Fibroblast of lung (primary cell): Measurements from ENCODE around the gene FOXB2.

ENCODE experiments used
- EZH2 ChIP-seq: IDR thresholded peaks from 2 replicates; pipeline ENCODE4 v1.5.1; 2012; ENCODE audit warnings: low read length, control low read depth, mild to moderate bottlenecking; ENCODE audit errors: missing control alignments
- TF ChIP-seq, protein P1 (sequence below), 2 donors: IDR thresholded peaks in 1 of 2; conservative IDR thresholded peaks in 1 of 2; 1 replicate in 1 of 2; 2 replicates in 1 of 2; pipeline ENCODE4 v1.5.1; 2011 to 2012; ENCODE audit warnings: low read length in 2 of 2, control low read depth in 1 of 2, inconsistent platforms in 1 of 2, low read depth in 1 of 2, mild to moderate bottlenecking in 1 of 2

GRCh38 chr9:76984486-76984885 is 35.0 kb upstream of the FOXB2 start:
- TF ChIP-seq, protein P1, sequence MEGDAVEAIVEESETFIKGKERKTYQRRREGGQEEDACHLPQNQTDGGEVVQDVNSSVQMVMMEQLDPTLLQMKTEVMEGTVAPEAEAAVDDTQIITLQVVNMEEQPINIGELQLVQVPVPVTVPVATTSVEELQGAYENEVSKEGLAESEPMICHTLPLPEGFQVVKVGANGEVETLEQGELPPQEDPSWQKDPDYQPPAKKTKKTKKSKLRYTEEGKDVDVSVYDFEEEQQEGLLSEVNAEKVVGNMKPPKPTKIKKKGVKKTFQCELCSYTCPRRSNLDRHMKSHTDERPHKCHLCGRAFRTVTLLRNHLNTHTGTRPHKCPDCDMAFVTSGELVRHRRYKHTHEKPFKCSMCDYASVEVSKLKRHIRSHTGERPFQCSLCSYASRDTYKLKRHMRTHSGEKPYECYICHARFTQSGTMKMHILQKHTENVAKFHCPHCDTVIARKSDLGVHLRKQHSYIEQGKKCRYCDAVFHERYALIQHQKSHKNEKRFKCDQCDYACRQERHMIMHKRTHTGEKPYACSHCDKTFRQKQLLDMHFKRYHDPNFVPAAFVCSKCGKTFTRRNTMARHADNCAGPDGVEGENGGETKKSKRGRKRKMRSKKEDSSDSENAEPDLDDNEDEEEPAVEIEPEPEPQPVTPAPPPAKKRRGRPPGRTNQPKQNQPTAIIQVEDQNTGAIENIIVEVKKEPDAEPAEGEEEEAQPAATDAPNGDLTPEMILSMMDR (conservative IDR thresholded peaks at IDR 0.05 in 1 of 2, IDR thresholded peaks at IDR 0.05 in 1 of 2; ENCODE audit: low read depth in 1 of 2, low read length in 2 of 2), result no peak
- TF ChIP-seq EZH2, result no peak
